Mesenchymal stem cell (in vitro differentiated cells and primary cell): ENCODE results near the gene SERPINH1.

ENCODE experiments used
- DNase-seq: peaks from one replicate; pipeline ENCODE4 v3.0.0-alpha.2; 2013
- H2AFZ ChIP-seq: one replicate; pipeline ENCODE4 v1.6.1; 2013; ENCODE audit warnings: low read depth, mild to moderate bottlenecking, control low read depth, inconsistent platforms, low read length, moderate library complexity
- H2AK5ac ChIP-seq: 2 replicates; pipeline ENCODE4 v1.6.1; 2013; ENCODE audit warnings: low read length, moderate library complexity, mild to moderate bottlenecking, inconsistent platforms; ENCODE audit not compliant: severe bottlenecking
- H2BK120ac ChIP-seq: one replicate; pipeline ENCODE4 v1.6.1; 2013; ENCODE audit warnings: low read depth, mild to moderate bottlenecking, inconsistent platforms, low read length, moderate library complexity
- H2BK12ac ChIP-seq, 2 experiments: one replicate each; pipeline ENCODE4 v1.6.1; 2013; ENCODE audit warnings: inconsistent platforms in 2 of 2, low read length in 2 of 2, mild to moderate bottlenecking in 2 of 2, moderate library complexity in 2 of 2, control low read depth in 1 of 2
- H2BK15ac ChIP-seq: one replicate; pipeline ENCODE4 v1.6.1; 2013; ENCODE audit warnings: mild to moderate bottlenecking, low read depth, inconsistent platforms; ENCODE audit not compliant: poor library complexity, severe bottlenecking
- H2BK5ac ChIP-seq: 2 replicates; pipeline ENCODE4 v1.6.1; 2013; ENCODE audit warnings: low read depth, mild to moderate bottlenecking, low read length, control low read depth, inconsistent platforms; ENCODE audit not compliant: poor library complexity, severe bottlenecking
- H3K14ac ChIP-seq, 2 experiments: one replicate each; pipeline ENCODE4 v1.6.1; 2013; ENCODE audit warnings: inconsistent platforms in 2 of 2, low read length in 2 of 2, control low read depth in 1 of 2, mild to moderate bottlenecking in 1 of 2, moderate library complexity in 1 of 2
- H3K18ac ChIP-seq, 2 experiments: one replicate each; pipeline ENCODE4 v1.6.1; 2013; ENCODE audit warnings: inconsistent platforms in 2 of 2, low read length in 2 of 2, control low read depth in 1 of 2, low read depth in 1 of 2, mild to moderate bottlenecking in 1 of 2
- H3K23ac ChIP-seq, 2 experiments: one replicate each; pipeline ENCODE4 v1.6.1; 2013; ENCODE audit warnings: inconsistent platforms in 2 of 2, low read length in 2 of 2, mild to moderate bottlenecking in 2 of 2, moderate library complexity in 2 of 2, control low read depth in 1 of 2
- H3K27ac ChIP-seq: 2 replicates; pipeline ENCODE4 v1.5.1; 2013; ENCODE audit warnings: mild to moderate bottlenecking, moderate library complexity, low read length, control low read depth, inconsistent platforms; ENCODE audit not compliant: poor library complexity, severe bottlenecking
- H3K27me3 ChIP-seq, 2 experiments: 2 replicates each; pipeline versions ENCODE4 v1.6.1 to v1.7.0; 2013; ENCODE audit warnings: low read length in 2 of 2, mild to moderate bottlenecking in 2 of 2, moderate library complexity in 2 of 2, control low read depth in 1 of 2, inconsistent platforms in 1 of 2; ENCODE audit not compliant: control insufficient read depth in 1 of 2, insufficient read depth in 1 of 2
- H3K36me3 ChIP-seq, 2 experiments: 2 replicates each; pipeline versions ENCODE4 v1.6.1 to v1.7.0; 2013; ENCODE audit warnings: low read length in 2 of 2, control low read depth in 1 of 2, inconsistent platforms in 1 of 2, low read depth in 1 of 2, mild to moderate bottlenecking in 1 of 2; ENCODE audit not compliant: insufficient read depth in 2 of 2, control insufficient read depth in 1 of 2
- H3K4ac ChIP-seq, 2 experiments: one replicate each; pipeline ENCODE4 v1.6.1; 2013; ENCODE audit warnings: inconsistent platforms in 2 of 2, low read length in 2 of 2, mild to moderate bottlenecking in 2 of 2, moderate library complexity in 2 of 2, control low read depth in 1 of 2, low read depth in 1 of 2
- H3K4me1 ChIP-seq: 2 replicates; pipeline ENCODE4 v1.6.1; 2013; ENCODE audit warnings: low read depth, low read length, control low read depth; ENCODE audit not compliant: control insufficient read depth, insufficient read depth
- H3K4me2 ChIP-seq: 2 replicates; pipeline ENCODE4 v1.6.1; 2013; ENCODE audit warnings: low read length, mild to moderate bottlenecking, inconsistent platforms; ENCODE audit not compliant: poor library complexity, severe bottlenecking
- H3K4me3 ChIP-seq, 2 experiments: 2 replicates each; pipeline versions ENCODE4 v1.5.1 to v1.7.0; 2013; ENCODE audit warnings: low read length in 2 of 2, mild to moderate bottlenecking in 2 of 2, control low read depth in 1 of 2, low read depth in 1 of 2; ENCODE audit not compliant: insufficient read depth in 1 of 2
- H3K79me1 ChIP-seq: replicated peaks from 2 replicates; pipeline ENCODE4 v1.6.1; 2013; ENCODE audit warnings: mild to moderate bottlenecking, control low read depth, low read length, inconsistent platforms; ENCODE audit not compliant: poor library complexity, severe bottlenecking
- H3K9ac ChIP-seq: 2 replicates; pipeline ENCODE4 v1.7.0; 2013; ENCODE audit warnings: mild to moderate bottlenecking, low read length, moderate library complexity
- H3K9me3 ChIP-seq: 2 replicates; pipeline ENCODE4 v1.7.0; 2013; ENCODE audit warnings: mild to moderate bottlenecking, low read length; ENCODE audit not compliant: control insufficient read depth
- H4K8ac ChIP-seq: one replicate; pipeline ENCODE4 v1.6.1; 2013; ENCODE audit warnings: inconsistent platforms, mild to moderate bottlenecking, low read length, moderate library complexity
- H4K91ac ChIP-seq: one replicate; pipeline ENCODE4 v1.6.1; 2013; ENCODE audit warnings: mild to moderate bottlenecking, low read length, inconsistent platforms
- WGBS: methylation state at CpG from one replicate; pipeline ENCODE4 v1.1.7; 2013; ENCODE audit warnings: mixed read lengths; 5-methylcytosine and 5-hydroxymethylcytosine counted together

The SERPINH1 gene

GRCh38 chr11:75541193-75542087 is 20.6 kb upstream of the SERPINH1 start:
- H3K4me3 ChIP-seq = no peak overlapping the region
- WGBS = 91% methylated on average over 3 of the region's 4 CpGs
- no peak overlapping the region for H2AFZ ChIP-seq
- H2BK5ac ChIP-seq = no peak overlapping the region
- no peak overlapping the region for H2AK5ac ChIP-seq
- no peak overlapping the region for H2BK120ac ChIP-seq
- no peaks in the 10 kb centered on the region for H3K79me1 ChIP-seq
- peaks cover 4 to 6% of the 10 kb centered on the region in 2 experiments for H3K27me3 ChIP-seq
- no peak overlapping the region for H3K9ac ChIP-seq
- no peaks in the 10 kb centered on the region for H3K9me3 ChIP-seq
- no peak overlapping the region for H3K23ac ChIP-seq
- H3K18ac ChIP-seq = no peak overlapping the region
- H4K8ac ChIP-seq = no peak overlapping the region
- no peak overlapping the region for H3K4me2 ChIP-seq
- H3K27ac ChIP-seq = no peak overlapping the region
- no peak for DNase-seq
- H3K14ac ChIP-seq = no peak overlapping the region
- H3K4ac ChIP-seq = no peak overlapping the region
- H3K36me3 ChIP-seq = no peaks in the 10 kb centered on the region
- no peak overlapping the region for H2BK12ac ChIP-seq
- peaks cover 8% of the 10 kb centered on the region for H3K4me1 ChIP-seq
- no peak overlapping the region for H4K91ac ChIP-seq
- H2BK15ac ChIP-seq = no peak overlapping the region

GRCh38 chr11:75542088-75542438 is 20.0 kb upstream of the SERPINH1 start:
- no peak overlapping the region for H2BK120ac ChIP-seq
- H3K4me1 ChIP-seq = peaks cover 7% of the 10 kb centered on the region
- peak overlapping the region; percentile 39 for H2AK5ac ChIP-seq
- WGBS = 86% methylated on average over 1 of the region's 1 CpG
- no peak overlapping the region for H3K23ac ChIP-seq
- H2BK5ac ChIP-seq = no peak overlapping the region
- H3K4ac ChIP-seq = no peak overlapping the region
- H4K91ac ChIP-seq = no peak overlapping the region
- H3K27me3 ChIP-seq = peaks cover 4 to 6% of the 10 kb centered on the region in 2 experiments
- peak overlapping the region in 1 of 2 experiments; percentile 37 for H3K14ac ChIP-seq
- no peak overlapping the region for H3K4me3 ChIP-seq
- H3K79me1 ChIP-seq = no peaks in the 10 kb centered on the region
- H4K8ac ChIP-seq = no peak overlapping the region
- H3K36me3 ChIP-seq = no peaks in the 10 kb centered on the region
- no peak overlapping the region for H2BK15ac ChIP-seq
- no peak overlapping the region for H3K27ac ChIP-seq
- no peak for DNase-seq
- no peaks in the 10 kb centered on the region for H3K9me3 ChIP-seq
- H2AFZ ChIP-seq = no peak overlapping the region
- no peak overlapping the region for H3K9ac ChIP-seq
- no peak overlapping the region for H3K4me2 ChIP-seq
- no peak overlapping the region for H2BK12ac ChIP-seq
- no peak overlapping the region for H3K18ac ChIP-seq

GRCh38 chr11:75543806-75544205 is 18.2 kb upstream of the SERPINH1 start:
- no peak overlapping the region for H3K4me2 ChIP-seq
- peaks cover 7% of the 10 kb centered on the region for H3K4me1 ChIP-seq
- no peak overlapping the region for H2BK12ac ChIP-seq
- H3K27ac ChIP-seq = no peak overlapping the region
- H3K23ac ChIP-seq = no peak overlapping the region
- no peaks in the 10 kb centered on the region for H3K79me1 ChIP-seq
- no peak overlapping the region for H2AFZ ChIP-seq
- no peak for DNase-seq
- H3K4me3 ChIP-seq = no peak overlapping the region
- no peaks in the 10 kb centered on the region for H3K36me3 ChIP-seq
- no peak overlapping the region for H2BK15ac ChIP-seq
- no peak overlapping the region for H2BK5ac ChIP-seq
- no peak overlapping the region for H3K18ac ChIP-seq
- WGBS = 85% methylated on average over 6 of the region's 6 CpGs
- no peak overlapping the region for H3K9ac ChIP-seq
- H3K27me3 ChIP-seq = peaks cover 3 to 4% of the 10 kb centered on the region in 2 experiments
- no peaks in the 10 kb centered on the region for H3K9me3 ChIP-seq
- H4K8ac ChIP-seq = no peak overlapping the region
- H3K4ac ChIP-seq = no peak overlapping the region
- H4K91ac ChIP-seq = no peak overlapping the region
- no peak overlapping the region for H3K14ac ChIP-seq
- no peak overlapping the region for H2BK120ac ChIP-seq
- no peak overlapping the region for H2AK5ac ChIP-seq

GRCh38 chr11:75547177-75547576 is 14.9 kb upstream of the SERPINH1 start:
- Histone ChIP-seq H2BK12ac (no peak overlapping the region), H3K23ac (no peak overlapping the region), H3K18ac (no peak overlapping the region), H2BK5ac (no peak overlapping the region), H3K4me1 (peaks cover 4% of the 10 kb centered on the region), H3K36me3 (no peaks in the 10 kb centered on the region), H4K8ac (no peak overlapping the region), H3K27me3 (peaks cover 3 to 4% of the 10 kb centered on the region in 2 experiments), H2AK5ac (no peak overlapping the region), H2BK120ac (no peak overlapping the region), H3K9me3 (no peaks in the 10 kb centered on the region), H2AFZ (no peak overlapping the region), H4K91ac (no peak overlapping the region), H3K4me2 (no peak overlapping the region), H3K79me1 (no peaks in the 10 kb centered on the region), H3K27ac (no peak overlapping the region), H3K4ac (no peak overlapping the region), H3K4me3 (no peak overlapping the region), H3K9ac (no peak overlapping the region), H3K14ac (no peak overlapping the region), H2BK15ac (no peak overlapping the region)
- 92% methylated on average over 1 of the region's 1 CpG for WGBS
- no peak for DNase-seq
